Stimulated activated naive CD8-positive, alpha-beta T cell treated with anti-CD3 and anti-CD28 coated beads, Interleukin-15, Interleukin-2, amounts not matched to agents 100 U/mL and 50 U/mL, for 24 hours (primary cell): Measurements from ENCODE around the gene LYPD4.

Source experiments
- ATAC-seq: fragments of 150-1000 bp; cut with Tn5 transposase; one replicate; pipeline ENCODE4 v1.10.0; 2021
- DNase-seq: peaks from one replicate; pipeline ENCODE4 v3.0.0; 2021

The LYPD4 gene

GRCh38 chr19:41851456-41851855 is 7.0 kb upstream of the LYPD4 start:
- DNase-seq (no peak), ATAC-seq (no peak)

- no peak for DNase-seq
- ATAC-seq, result no peak
Observed at GRCh38 chr19:41850381-41850780, 5.9 kb upstream of the LYPD4 start.

- DNase-seq (no peak), ATAC-seq (no peak)
Observed at GRCh38 chr19:41849067-41849466, 4.6 kb upstream of the LYPD4 start.

- no peak for ATAC-seq
Observed at GRCh38 chr19:41848666-41849065, 4.2 kb upstream of the LYPD4 start.

GRCh38 chr19:41847351-41848105 is 3.0 kb upstream of the LYPD4 start:
- DNase-seq, result no peak

More at GRCh38 chr19:41848666-41849065, 4.2 kb upstream of the LYPD4 start:
- no peak for DNase-seq

GRCh38 chr19:41845051-41845590 is 638 bp upstream of the LYPD4 start:
- ATAC-seq (no peak), DNase-seq (no peak)

More at GRCh38 chr19:41847351-41848105, 3.0 kb upstream of the LYPD4 start:
- ATAC-seq, result no peak

- ATAC-seq (no peak), DNase-seq (no peak)
Observed at GRCh38 chr19:41845001-41845050, 343 bp upstream of the LYPD4 start, which contains the start of gene DMRTC2. Gene DMRTC2 (plus strand): TSS chr19:41845042. CDS start chr19:41847429, 2,387 bp downstream.

GRCh38 chr19:41843371-41843770 is 1.1 kb downstream of the LYPD4 start:
- DNase-seq (no peak), ATAC-seq (no peak)

GRCh38 chr19:41839211-41839610 is 5.3 kb downstream of the LYPD4 start:
- ATAC-seq, result no peak
- no peak for DNase-seq

- ATAC-seq (no peak), DNase-seq (no peak)
Observed at GRCh38 chr19:41837981-41838708, 6.3 kb downstream of the LYPD4 start.

GRCh38 chr19:41821003-41821735 is 23.3 kb downstream of the LYPD4 start:
- DNase-seq, result peak; percentile 42
- ATAC-seq, result peak; percentile 66

- ATAC-seq, result no peak
- no peak for DNase-seq
Observed at GRCh38 chr19:41816761-41817160, 27.7 kb downstream of the LYPD4 start.

GRCh38 chr19:41815301-41815700 is 29.2 kb downstream of the LYPD4 start:
- DNase-seq, result no peak

GRCh38 chr19:41813911-41814310 is 30.6 kb downstream of the LYPD4 start:
- no peak for DNase-seq
- no peak for ATAC-seq

More at GRCh38 chr19:41815301-41815700, 29.2 kb downstream of the LYPD4 start:
- ATAC-seq, result no peak

GRCh38 chr19:41811981-41812380 is 32.5 kb downstream of the LYPD4 start:
- ATAC-seq, result no peak
- no peak for DNase-seq

- ATAC-seq (peak; percentile 24), DNase-seq (no peak)
Observed at GRCh38 chr19:41811036-41811435, 33.4 kb downstream of the LYPD4 start.

GRCh38 chr19:41810301-41810700 is 34.2 kb downstream of the LYPD4 start:
- ATAC-seq (no peak), DNase-seq (no peak)

GRCh38 chr19:41808663-41809566 is 35.6 kb downstream of the LYPD4 start:
- ATAC-seq, result no peak
- DNase-seq, result no peak

GRCh38 chr19:41807176-41807575 is 37.3 kb downstream of the LYPD4 start:
- DNase-seq (no peak), ATAC-seq (no peak)

GRCh38 chr19:41804336-41804735 is 40.1 kb downstream of the LYPD4 start:
- DNase-seq (no peak), ATAC-seq (no peak)

GRCh38 chr19:41802770-41803169 is 41.7 kb downstream of the LYPD4 start:
- DNase-seq (no peak), ATAC-seq (no peak)

GRCh38 chr19:41801792-41802211 is 42.7 kb downstream of the LYPD4 start:
- ATAC-seq (peak; percentile 72), DNase-seq (no peak)
